GM08714 (cell line): ENCODE results near the gene TNXB.

Experiments
- H3K4me3 ChIP-seq: fragments of 200-500 bp; sonication (Bioruptor generic); 2 replicates; pipeline ENCODE4 v1.5.1; 2014; ENCODE audit warnings: mild to moderate bottlenecking, low read length, inconsistent platforms
- ZNF274 ChIP-seq: IDR thresholded peaks from 2 replicates; pipeline ENCODE4 v1.6.1; 2012; ENCODE audit warnings: mild to moderate bottlenecking, low read depth, low read length

The TNXB gene

GRCh38 chr6:32088487-32089049 is 20.6 kb downstream of the TNXB start:
- H3K4me3 ChIP-seq, result no peak overlapping the region
- TF ChIP-seq ZNF274, result no peak

DNA sequence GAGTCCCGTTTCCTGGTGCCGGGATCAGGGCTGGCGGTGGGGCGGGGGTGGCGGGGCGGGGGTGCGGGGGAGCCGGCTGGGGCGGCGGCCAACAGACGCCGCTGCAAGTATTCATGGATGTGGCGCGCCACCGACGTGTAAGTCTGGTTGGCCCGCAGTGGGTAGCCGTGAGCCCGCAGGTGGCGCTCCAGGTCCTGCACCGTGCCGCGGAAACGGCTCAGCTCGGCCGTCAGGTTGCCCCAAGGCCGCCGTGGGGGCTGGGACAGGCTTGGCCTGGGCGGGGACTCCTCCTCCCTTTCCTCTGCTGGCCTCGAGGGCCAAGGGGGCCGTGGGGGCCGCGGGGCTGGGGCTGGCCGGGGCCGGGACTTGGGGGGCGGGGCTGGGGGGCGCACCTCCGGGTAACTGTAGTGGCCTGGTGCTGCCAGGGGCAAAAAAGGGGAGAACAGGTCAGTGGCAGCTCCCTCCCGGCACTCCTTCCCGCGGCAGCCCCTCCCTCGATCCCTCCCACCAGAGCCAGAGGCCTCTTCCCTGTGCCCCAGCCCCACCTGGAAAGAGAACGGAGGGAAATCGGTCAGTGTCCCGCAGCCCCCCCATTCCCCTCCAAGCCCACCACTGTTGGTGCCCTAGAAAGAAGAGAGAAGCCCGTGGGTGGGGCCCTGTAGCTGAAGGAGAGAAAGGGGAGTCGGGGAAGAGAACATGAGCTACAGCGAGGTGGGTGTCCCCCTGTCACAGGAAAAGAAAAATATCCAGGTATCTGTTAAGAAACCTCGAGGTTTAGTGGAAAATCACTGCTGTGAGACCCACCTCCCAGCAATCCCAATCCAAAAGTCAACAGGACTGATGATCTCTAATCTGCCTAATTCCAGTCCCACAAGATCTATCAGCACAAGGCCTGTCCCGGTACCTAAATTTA is 21.3 kb downstream of the TNXB start:
- no peak overlapping the region for H3K4me3 ChIP-seq
- no peak for TF ChIP-seq ZNF274

DNA sequence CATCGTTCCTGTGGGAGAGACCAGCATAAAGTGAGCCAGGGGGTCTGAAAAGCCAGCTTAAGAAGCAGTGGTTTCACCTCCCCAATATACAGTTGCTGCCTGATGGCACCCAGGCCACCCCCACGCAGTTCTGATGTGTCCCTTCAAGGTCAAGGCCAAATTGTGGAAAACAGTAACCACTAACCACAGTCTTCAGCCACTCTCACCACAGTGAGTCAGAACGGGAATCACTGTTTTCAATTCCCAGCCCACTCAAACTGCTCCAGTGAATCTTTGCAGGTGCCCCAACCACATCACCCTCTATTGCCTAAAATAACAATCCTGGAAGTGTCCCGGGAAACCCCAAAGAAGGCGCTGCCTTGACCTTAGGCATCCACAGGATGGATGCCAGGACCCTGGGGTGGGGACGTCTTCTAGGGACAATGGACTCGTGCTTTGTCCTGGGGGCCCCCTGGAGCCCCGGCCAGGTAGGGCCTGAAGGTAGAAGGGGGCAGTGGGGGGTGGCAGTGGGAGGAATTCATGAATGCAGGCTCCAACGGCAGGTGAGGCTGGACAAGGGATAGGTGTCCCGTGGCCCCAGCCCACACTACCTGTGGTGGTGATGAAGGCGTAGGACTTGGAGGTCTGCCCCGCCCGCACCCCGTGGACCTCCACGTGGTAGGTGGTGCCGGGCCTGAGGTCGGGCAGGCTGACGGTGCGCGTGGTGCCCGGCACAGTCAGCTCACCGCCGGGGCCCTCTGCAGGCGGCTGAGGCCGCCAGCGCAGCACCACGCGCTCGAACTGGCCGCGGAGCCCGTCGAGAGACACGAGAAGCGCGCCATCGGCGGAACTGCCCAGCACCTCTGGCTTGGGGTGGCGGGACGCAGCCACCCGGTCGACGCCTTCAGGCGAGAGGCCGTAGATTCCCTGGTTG is 22.2 kb downstream of the TNXB start:
- no peak for TF ChIP-seq ZNF274
- no peak overlapping the region for H3K4me3 ChIP-seq

GRCh38 chr6:32085759-32086459 is 23.2 kb downstream of the TNXB start:
- H3K4me3 ChIP-seq, result no peak overlapping the region
- TF ChIP-seq ZNF274, result no peak

GRCh38 chr6:32084780-32085179 is 24.4 kb downstream of the TNXB start:
- TF ChIP-seq ZNF274, result no peak

GRCh38 chr6:32083812-32084768 is 25.0 kb downstream of the TNXB start:
- H3K4me3 ChIP-seq, result no peak overlapping the region
- TF ChIP-seq ZNF274, result no peak

More at GRCh38 chr6:32084780-32085179, 24.4 kb downstream of the TNXB start:
- H3K4me3 ChIP-seq, result no peak overlapping the region

DNA sequence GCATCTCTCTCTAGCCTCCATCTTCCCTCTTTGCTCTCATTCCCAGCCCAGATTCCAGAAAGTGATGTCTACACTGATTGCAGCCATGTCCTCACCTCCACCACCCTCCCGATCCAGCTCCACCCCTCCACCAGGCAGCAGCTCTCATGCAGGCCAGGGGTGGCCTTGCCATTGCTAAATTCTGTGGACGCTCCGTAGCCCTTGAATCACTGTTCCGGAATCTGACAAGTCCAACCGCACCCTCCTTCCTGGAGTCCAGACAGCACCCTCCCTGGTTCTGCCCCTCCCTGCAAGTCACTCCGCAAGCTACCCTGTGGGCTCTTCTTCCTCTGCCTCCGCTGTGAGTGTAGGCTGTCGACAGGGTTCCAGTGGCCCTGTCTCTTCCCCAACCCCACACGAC is 26.2 kb downstream of the TNXB start:
- no peak overlapping the region for H3K4me3 ChIP-seq
- no peak for TF ChIP-seq ZNF274

- no peak overlapping the region for H3K4me3 ChIP-seq
- no peak for TF ChIP-seq ZNF274
These were observed 26.7 kb downstream of the TNXB start for GRCh38 chr6:32082478-32082877.

GRCh38 chr6:32081168-32081990 is 27.8 kb downstream of the TNXB start:
- no peak for TF ChIP-seq ZNF274
- no peak overlapping the region for H3K4me3 ChIP-seq

DNA sequence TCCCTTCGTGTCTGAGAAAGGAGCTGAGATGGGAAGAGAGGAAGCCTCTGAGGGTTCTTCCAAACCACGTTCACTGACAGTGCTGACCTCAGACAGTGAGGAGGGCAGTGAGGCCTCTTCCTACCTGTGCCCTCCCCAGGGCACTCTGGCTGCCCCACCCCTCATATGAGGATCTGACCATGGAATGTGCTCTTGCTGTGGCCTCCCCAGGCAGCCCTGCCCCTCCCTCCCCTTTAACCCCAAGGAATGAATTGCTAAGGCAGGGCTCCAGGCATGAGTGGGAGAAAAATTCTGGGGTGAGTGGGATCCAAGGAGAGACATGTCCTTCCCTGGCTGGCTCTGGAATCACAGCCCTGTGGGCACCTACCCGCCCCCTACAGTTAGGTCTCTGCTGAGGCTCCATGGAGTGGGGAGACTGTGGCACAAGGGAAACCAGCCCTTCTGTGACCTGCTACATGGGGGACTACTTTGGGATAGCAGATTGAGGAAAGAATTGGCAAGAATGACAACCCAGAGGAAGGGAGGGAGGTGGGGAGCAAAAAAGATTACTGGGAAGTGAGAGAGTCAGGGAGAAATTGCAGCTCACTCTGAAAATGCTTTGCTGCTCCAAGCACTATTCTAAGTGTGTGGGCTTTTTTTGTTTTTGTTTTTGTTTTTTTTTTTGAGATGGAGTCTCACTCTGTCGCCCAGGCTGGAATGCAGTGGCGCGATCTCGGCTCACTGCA is 29.4 kb downstream of the TNXB start:
- no peak for TF ChIP-seq ZNF274
- no peak overlapping the region for H3K4me3 ChIP-seq

DNA sequence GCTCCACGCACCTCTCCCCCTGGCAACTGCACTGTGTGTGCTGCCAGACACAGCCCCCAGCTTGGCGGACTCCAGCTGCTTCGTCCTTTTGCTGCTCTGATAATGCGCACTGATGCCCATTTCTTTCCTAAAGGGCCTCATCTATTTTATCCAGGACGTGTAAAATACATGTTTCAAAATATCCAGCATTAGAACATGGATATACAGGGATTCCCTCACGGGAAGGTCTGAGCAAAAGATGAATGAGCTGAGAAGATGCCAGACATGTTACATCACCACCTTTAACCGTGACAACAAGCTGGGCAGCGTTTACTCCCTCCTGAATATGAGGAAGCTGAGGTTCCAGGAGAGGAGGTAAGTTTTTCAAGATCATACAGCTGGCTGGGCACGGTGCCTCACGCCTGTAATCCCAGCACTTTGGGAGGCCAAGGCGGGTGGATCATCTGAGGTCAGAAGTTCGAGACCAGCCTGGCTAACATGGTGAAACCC is 32.8 kb downstream of the TNXB start:
- no peak for TF ChIP-seq ZNF274
- H3K4me3 ChIP-seq, result no peak overlapping the region
